Frontal cortex (tissue), 4 donors: ENCODE data around the gene TOP3A. TPM values are rescaled to one million over a fixed set of nuclear protein-coding genes. Genes with fewer than 3 reads are reported as not detected.

ENCODE experiments used
- DNase-seq, 2 donors: peaks; one replicate each; pipeline ENCODE4 v3.0.0; 2012; ENCODE audit warnings: low spot score in 2 of 2
- FAIRE-seq: peaks from 2 replicates; lab custom pipeline; 2012; peaks lifted over from hg19 to GRCh38; lab: Jason Lieb, UNC
- total RNA-seq: library from RNA; depleted of rRNA; stranded (reverse); fragments of >200 nt; gene quantifications from one replicate; pipeline ENCODE4 v1.2.3, GENCODE V29; 2014
- donor health status: control.
- donor health status: control.
- donor health status: control.

The TOP3A gene
- total RNA-seq, 1 donor from 2014 or later = 36.3 TPM

DNA sequence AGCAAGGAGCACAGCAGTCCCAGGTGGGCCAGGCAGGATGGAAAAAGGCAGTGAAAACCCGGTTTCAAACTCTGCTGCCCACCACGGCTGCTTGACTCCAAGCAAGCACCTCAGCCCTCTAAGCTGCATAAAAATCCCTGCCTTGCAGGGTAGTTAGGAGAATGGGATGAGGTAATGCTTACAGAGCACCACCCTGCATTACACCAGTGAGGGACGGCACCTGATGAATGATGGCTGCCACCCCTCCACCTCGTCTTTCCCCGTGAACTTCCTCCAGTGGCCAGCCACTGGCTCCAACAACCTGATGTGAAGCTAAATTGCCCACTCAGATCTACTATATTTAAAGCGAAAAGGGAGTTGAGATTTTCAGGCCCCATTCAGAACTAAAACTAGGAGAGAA lies 33.0 kb downstream of the TOP3A start:
- FAIRE-seq (no peak), DNase-seq (no peak)

DNA sequence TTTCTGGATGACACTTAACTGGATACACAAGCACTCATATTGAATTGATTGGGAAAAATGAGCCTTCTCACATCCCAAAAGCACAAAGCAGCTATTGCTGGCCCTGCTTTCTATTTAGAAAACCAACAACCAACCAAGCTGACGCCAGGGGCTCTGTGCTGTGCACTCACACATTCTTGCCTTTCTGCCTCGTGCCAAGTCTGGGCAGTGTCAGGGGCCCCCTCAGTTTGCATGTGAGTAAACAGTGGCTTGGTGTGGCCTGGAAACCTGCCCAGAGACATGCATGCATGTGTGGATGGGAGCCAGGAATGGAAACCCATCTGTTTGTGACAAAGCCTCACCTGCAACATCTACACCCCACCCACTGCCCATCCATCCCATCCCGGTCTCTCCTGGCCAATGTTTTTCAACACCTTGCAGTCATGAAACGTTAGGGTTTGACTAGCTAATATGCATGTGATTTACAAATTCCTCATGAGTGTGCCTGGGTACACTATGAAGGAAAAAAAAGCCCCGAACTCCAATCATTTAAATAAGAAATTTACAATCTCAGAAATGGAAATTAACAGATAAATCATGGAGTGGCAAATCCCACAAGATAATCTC lies 33.9 kb downstream of the TOP3A start:
- FAIRE-seq (no peak), DNase-seq (no peak)

DNA sequence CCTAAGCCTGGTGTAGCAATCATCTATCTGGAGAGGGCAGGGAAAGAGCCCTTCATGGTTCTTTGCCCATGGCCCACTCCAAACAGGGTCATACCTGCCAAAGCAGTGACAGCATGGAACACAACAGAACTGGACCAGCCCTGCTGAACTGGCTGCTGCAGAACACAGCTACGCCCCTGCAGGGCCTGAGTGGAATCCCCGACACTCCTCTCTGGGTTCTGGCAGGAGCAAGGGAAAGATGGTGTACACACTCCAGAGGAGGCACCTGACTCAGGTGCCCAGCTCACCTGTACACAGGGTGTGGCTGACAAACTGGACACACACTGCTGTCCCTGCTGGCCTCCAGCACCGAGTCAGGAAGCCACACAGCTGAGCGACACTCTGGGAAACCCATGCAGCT lies 34.5 kb downstream of the TOP3A start:
- no peak for FAIRE-seq
- DNase-seq = no peak

DNA sequence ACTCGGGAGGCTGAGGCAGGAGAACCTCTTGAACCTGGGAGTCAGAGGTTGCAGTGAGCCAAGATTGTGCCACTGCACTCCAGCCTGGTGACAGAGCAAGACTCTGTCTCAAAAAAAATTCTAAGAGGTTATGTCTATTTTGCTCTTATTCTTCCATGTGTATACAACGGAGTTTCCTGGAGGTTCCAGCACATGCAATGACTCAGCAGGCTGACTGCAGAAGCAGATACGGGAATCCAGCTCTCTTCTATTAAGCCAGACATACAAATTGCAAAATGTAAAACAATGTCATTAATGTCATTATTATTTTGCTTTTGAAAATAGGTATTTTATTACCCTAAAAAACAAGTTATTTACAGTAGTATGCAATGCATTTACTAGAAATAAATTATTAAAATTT lies 35.9 kb downstream of the TOP3A start:
- no peak for DNase-seq
- no peak for FAIRE-seq

DNA sequence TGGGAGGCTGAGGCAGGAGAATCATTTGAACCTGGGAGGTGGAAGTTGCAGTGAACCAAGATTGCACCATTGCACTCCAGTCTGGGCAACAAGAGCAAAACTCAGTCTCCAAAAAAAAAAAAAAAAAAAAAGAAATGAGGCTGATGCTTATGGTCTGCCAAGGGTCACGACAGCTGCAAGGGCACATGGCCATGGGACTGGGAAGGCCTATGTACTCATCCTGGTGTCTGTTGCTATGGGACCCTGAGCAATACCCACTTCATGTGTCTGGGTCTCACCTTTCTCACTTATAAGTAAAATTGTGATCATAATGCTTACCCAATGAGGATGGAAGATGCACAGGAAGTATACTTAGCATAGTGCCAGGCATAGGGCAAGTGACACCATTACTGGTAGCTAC lies 37.7 kb downstream of the TOP3A start:
- no peak for FAIRE-seq
- DNase-seq = no peak

DNA sequence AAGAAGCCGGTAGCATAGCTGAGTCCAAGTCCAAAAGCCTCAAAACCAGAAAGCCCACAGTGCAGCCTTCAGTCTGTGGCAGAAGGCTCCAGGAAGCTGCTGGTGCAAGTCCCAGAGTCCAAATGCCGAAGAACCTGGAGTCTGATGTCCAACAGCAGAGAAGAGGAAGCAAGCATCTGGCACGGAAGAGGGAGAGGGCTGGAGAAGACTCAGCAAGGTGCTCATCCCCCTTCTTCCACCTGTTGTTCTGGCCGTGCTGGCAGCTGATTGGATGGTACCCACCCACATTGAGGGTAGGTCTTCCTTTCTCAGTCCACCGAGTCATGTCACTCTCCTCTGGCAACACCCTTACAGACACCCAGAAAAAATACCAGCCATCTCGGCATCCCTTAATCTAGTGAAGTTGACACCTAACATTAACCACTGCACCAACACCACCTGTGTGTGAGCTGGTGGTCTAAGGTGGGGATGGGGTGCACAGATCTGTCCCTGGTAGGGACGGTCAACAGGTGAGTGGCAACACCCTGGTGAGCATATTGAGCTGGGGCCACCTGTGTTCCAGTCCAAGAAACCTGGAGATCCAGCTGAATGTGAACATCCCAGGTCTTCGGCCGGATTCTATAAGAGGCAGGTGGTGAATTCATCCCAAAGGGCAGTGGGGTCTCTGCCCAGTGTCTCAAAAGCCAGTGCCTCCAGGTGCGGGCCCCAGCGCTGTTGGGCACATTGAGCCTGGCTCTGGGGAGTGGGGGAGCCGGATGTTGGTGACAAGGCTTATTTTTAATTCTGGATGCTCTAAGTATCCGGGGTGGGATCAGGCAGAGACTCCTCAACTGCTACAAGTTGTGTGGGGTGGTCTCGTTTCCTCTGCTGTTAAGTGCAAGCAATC lies 44.5 kb downstream of the TOP3A start:
- no peak for DNase-seq
- no peak for FAIRE-seq

DNA sequence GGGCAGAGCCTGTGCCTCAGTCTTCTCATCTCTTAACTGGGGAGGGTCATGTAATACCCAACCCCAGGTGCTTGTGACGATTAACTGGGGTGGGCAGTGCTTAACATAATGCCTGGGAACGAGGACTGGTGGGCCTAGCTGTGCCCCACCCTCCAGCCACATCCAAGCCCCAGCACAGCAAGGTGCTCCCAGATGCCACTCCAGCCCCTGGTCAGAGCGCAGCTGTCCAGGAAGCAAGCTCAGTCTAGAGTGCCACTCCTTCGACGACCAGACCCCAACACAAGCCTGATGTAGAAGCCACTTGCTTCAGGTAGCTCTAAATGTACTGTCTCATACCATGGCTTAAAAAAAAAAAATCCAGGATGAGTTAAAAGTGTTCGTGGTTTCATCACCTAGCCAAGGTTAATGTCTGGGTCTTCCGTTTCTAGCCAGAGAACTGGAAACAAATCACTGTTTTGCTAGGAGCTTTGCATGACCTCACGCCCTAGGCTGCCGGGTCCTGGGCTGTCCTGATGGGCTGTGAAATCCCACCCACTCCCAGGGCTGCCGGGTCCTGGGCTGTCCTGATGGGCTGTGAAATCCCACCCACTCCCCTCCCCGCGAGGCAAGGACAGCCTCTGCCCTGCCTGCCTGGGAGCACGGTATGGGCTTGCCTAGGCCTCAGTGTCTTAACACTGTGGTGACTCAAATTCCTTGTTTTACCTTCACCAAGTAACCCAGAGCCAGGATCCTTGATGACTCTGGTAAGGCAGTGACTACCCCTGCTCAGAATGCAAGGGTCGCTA lies 46.7 kb downstream of the TOP3A start:
- FAIRE-seq = no peak
- DNase-seq = no peak

DNA sequence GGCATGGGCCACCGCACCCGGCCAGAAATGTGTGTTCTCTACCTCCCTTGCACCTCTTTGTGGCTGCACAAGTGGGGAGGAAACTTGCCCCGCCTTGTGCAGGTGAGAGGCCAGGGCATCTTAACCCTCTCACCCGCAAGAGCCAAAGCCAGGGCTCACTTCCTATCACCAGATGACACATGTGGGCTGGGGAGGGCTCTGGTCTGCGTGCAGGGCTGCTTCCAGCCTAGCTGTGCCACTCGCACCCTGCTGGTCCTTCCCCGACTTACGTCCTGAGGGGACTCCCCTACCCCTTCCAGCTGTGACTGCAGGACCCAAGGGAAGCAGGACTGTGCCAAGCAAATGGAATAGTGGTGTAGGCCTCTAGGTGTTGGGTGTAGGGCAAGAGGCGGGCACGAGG lies 47.4 kb downstream of the TOP3A start:
- FAIRE-seq (no peak), DNase-seq (no peak)

DNA sequence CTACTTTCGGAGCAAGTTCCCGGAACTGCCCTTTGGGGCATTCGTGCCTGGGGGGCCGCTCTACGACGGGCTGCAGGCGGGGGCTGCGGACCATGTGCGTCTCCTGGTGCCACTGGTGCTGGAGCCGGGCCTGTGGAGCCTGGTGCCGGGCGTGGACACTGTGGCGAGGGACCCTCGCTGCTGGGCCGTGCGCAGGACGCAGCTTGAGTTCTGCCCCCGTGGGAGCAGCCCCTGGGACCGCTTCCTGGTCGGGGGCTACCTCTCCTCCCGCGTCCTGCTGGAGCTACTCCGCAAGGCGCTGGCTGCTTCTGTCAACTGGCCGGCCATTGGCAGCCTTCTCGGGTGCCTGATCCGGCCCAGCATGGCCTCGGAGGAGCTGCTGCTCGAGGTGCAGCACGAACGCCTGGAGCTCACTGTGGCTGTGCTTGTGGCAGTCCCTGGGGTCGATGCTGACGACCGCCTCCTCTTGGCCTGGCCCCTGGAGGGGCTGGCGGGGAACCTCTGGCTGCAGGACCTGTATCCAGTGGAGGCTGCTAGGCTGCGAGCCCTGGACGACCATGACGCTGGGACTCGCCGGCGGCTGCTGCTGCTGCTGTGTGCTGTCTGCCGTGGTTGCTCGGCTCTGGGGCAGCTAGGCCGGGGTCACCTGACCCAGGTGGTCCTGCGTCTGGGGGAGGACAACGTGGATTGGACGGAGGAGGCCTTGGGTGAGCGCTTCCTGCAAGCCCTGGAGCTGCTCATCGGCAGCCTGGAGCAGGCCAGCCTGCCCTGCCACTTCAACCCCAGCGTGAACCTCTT lies 50.7 kb downstream of the TOP3A start:
- no peak for DNase-seq
- no peak for FAIRE-seq

DNA sequence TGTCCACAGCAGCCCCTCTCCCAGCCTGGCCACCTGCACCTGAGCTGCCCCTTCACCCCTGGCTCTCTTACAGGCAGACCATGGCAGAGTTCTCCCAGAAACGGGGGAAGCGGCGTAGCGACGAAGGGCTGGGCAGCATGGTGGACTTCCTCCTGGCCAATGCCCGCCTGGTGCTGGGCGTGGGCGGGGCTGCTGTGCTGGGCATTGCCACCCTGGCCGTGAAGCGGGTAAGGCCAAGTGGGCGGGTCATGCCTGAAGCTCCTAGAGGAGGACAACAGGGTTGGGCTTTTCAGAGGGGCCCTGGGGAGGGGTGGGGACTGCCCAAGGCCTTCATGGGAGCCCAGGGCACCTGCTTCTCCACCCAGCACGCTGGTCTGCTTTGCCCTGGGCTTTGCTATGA lies 52.2 kb downstream of the TOP3A start:
- FAIRE-seq (no peak), DNase-seq (no peak)

DNA sequence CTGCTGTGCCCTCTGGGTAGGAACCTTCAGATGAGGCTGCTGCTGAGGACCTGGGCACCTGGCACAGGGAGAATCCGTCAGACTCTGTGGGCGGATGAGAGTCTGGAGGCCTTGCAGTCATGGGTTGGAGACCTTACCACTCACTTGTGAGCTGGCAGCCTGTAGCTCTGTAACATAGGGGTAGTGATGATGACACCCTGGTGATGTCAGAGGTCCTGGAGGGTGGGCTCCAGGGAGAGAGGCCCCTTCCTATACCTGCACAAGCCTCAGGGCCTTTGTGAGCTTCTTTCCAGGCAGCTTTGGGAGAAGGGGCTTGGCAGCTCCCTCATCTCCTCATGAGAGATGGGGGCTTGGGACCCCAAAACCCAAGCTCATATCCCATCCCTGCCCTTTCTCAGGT lies 52.7 kb downstream of the TOP3A start:
- FAIRE-seq (no peak), DNase-seq (no peak)

DNA sequence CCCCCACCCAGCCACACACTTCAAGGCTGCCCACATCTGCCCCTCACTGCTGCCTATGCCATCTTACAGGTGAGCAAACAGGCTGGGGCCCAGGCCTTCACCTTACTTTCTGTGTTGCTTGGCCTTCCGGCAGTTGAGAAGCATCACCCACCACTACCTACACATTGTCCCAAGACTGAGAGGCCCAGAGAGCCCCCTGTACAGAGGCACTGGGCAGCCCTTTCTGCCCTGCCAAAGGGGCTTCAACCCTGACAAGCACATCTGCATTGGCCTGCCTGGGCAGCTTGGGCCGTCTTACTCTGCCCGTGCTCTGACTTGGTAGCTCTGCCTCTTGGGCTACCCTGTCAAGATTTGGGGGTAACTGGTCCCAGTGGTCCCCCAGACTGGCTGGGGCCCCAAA lies 53.1 kb downstream of the TOP3A start:
- DNase-seq (no peak), FAIRE-seq (no peak)

DNA sequence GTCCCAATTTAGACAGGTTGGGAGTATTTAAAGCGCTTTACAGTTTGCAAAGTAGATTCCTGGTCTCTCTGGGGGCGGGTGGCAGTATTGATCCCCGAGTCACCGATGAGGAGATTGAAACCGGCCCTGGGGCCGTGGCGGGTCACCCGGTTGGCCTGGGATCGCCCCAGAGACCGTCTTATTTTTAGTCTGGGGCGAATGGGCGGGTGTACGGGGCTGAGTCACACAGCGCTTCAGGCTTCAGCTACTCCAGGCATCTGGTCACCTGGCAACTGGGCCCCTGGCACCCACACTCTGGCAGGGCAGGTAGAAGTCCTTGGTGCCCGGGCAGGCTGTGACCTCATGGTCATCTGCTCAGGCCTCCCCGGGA lies 53.7 kb downstream of the TOP3A start:
- FAIRE-seq = no peak
- peak in 1 of 2 donors; percentile 86 for DNase-seq

DNA sequence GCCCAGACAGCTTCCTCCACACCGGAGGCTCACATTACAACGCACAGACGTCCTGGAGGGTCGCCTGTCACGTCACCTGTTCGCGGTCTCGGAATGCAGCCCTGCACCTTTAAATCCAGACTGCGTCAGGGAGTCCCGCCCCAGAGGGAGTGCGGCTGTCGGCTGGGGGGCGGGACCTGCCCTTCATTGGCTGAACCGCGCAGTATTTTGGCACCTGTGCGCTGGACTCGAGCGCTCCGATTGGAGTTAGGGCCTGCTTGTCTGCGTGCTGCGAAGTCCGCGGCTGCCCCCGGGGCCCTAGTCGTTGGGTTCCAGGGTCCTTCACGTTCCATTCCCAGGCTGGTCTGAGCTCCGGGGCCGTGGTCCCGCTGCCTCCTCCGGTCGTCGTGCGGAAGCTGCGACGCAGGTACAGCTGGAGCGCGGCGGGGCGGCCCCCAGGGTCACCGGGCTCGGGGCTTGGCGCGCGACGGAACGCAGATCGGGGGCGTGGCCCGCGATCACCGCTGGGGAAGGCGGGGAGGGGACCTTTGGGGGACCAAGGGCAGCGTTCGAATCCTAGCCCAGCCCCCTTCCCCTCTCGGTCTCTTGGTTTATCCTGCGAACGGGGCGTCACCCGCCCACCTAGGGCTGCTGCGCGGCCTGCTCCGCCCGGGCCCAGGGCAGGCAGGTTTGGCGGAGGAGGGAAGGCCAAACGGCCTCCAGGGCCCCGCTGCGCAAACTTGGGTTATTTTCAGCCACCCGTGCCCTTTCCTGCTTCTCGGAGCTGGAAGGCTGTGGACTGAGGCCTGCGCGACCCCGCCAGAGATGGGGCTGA lies 54.3 kb downstream of the TOP3A start, which contains the start of gene MIEF2:
Gene MIEF2, plus strand, starts transcription at position 331 of the 814 bp plus-strand sequence. CDS start 2,059 bp downstream, outside the sequence.
- FAIRE-seq = peak; percentile 75
- peak; percentile 99 for DNase-seq

DNA sequence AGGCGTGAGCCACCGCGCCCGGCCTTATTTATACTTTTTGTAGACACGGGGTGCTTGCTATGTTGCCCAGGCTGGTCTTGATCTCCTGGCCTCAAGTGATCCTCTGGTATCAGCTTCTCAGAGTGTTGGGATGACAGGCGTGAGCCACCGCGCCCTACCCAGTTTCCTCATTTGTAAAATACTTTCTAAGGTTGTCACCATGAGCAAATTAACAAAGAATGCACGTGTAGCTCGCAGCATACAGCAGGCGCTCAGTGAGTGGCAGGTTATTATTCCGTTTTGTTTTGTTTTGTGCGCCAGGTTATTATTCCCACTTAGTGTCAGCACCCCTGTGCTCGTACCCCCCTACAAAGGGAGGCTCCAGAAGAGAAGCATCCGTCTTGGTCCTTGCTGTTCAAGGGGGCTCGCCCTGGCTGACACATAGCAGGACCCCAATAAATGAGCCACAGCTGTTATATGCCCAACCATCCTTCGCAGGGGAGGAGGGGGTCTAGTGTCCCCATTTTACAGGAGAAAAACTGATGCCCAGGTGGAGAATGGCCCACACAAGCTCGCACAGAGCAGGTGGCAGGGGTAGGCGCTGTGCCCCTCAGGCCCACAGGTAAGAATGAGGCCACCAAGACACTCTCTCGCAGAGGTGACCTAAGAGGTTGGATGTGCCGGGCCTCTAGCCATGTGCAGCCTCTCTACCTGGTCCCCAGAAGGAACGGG lies 55.0 kb downstream of the TOP3A start:
- no peak for DNase-seq
- FAIRE-seq = no peak

DNA sequence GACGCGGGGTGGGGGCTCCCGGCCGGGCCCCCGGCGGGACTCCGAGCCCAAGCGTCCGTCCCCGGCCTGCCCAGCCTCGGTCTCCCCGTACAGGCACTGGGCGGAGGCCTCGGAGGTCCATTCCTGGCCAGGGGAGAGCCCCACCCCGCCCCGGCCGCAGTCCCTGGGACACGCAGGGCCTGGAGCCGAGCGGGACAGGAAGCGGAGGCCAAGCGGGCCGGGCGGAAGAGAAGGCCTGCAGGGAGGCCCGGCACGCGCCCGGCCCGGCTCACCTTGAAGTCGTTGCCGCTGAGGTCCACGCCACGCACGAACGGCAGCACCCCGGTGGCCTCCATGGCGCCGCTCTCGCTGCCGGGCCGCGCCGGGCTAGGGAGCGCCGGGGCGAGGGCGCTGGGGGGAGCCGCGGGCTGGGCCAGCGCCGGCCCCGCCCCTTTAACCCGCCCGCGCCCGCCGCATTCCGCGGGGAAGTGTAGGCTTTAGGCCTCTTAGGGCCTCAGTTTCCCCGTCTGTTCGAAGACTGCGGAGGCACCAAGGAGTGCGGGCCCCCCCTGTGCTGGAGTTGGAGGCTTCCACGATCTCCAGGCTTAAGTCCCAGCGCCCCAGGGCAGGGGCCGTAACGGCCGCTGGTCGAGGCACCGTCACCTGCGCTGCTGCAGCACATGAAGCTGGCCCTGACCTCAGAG lies 56.3 kb downstream of the TOP3A start, which contains the start of gene FLII:
Gene FLII, minus strand, starts transcription at position 383 of the 683 bp plus-strand sequence. Its CDS starts 48 bp downstream, at position 335.
- FAIRE-seq = no peak
- peak; percentile 83 to 89 for DNase-seq

DNA sequence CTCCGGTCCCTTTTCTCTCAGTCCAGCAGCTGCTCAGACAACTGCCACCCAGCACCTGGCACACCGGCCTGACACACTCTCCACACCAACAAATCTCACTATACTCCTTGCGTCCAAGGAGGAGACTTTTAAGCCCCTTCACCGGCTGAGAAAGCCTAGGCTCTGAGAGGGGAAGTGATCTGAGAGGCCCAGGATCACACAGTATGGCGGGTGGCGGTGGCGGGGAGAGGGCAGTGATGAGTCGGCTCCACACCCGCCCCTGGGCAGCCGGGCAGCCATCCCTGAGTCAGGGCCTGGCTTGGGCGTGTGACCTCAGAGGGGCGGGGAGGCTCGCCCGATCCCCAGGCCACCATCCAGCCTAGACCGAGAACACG lies 56.8 kb downstream of the TOP3A start:
- DNase-seq = peak; percentile 77 to 82
- no peak for FAIRE-seq
